ENCODE measurements around the gene HOMER2.

DNA sequence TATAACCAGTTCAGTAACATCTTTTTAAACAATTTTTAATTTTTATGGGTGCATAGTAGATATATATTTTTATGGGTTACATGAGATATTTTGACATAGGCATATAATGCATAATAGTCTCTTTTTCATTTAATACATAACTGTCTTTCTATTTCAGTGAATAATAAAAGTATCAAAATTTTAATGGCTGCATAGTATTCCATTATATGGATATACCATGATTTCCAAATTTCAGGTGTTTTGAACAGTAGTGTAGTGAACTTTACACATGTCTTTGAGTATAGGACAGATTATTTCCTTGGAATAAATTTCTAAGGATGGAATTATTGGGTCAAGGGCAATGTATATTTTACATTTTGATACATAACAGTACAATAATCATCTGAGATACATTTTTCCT, 132.4 kb downstream of the HOMER2 start:
- TF ChIP-seq ESRRG (CRISPR knock-in tag; IDR thresholded peaks at IDR 0.05) (no peak), ZNF565 (CRISPR knock-in tag; conservative IDR thresholded peaks at IDR 0.05; ENCODE audit: low read depth) (no peak), SNAI2 (CRISPR knock-in tag; IDR thresholded peaks at IDR 0.05) (no peak), ZFP3 (CRISPR knock-in tag; IDR thresholded peaks at IDR 0.05) (no peak), BACH2 (CRISPR knock-in tag; IDR thresholded peaks at IDR 0.05; ENCODE audit: borderline replicate concordance) (no peak), ZNF70 (CRISPR knock-in tag; IDR thresholded peaks at IDR 0.05) (no peak), ARNTL (CRISPR knock-in tag; IDR thresholded peaks at IDR 0.05; ENCODE audit: borderline replicate concordance, low read depth) (no peak)
- TF ChIP-seq, protein P1, sequence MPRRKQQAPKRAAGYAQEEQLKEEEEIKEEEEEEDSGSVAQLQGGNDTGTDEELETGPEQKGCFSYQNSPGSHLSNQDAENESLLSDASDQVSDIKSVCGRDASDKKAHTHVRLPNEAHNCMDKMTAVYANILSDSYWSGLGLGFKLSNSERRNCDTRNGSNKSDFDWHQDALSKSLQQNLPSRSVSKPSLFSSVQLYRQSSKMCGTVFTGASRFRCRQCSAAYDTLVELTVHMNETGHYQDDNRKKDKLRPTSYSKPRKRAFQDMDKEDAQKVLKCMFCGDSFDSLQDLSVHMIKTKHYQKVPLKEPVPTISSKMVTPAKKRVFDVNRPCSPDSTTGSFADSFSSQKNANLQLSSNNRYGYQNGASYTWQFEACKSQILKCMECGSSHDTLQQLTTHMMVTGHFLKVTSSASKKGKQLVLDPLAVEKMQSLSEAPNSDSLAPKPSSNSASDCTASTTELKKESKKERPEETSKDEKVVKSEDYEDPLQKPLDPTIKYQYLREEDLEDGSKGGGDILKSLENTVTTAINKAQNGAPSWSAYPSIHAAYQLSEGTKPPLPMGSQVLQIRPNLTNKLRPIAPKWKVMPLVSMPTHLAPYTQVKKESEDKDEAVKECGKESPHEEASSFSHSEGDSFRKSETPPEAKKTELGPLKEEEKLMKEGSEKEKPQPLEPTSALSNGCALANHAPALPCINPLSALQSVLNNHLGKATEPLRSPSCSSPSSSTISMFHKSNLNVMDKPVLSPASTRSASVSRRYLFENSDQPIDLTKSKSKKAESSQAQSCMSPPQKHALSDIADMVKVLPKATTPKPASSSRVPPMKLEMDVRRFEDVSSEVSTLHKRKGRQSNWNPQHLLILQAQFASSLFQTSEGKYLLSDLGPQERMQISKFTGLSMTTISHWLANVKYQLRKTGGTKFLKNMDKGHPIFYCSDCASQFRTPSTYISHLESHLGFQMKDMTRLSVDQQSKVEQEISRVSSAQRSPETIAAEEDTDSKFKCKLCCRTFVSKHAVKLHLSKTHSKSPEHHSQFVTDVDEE (CRISPR knock-in tag; IDR thresholded peaks at IDR 0.05) = no peak
- TF ChIP-seq, protein P2, sequence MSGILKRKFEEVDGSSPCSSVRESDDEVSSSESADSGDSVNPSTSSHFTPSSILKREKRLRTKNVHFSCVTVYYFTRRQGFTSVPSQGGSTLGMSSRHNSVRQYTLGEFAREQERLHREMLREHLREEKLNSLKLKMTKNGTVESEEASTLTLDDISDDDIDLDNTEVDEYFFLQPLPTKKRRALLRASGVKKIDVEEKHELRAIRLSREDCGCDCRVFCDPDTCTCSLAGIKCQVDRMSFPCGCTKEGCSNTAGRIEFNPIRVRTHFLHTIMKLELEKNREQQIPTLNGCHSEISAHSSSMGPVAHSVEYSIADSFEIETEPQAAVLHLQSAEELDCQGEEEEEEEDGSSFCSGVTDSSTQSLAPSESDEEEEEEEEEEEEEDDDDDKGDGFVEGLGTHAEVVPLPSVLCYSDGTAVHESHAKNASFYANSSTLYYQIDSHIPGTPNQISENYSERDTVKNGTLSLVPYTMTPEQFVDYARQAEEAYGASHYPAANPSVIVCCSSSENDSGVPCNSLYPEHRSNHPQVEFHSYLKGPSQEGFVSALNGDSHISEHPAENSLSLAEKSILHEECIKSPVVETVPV (CRISPR knock-in tag; IDR thresholded peaks at IDR 0.05) = no peak
- TF ChIP-seq, protein P3, sequence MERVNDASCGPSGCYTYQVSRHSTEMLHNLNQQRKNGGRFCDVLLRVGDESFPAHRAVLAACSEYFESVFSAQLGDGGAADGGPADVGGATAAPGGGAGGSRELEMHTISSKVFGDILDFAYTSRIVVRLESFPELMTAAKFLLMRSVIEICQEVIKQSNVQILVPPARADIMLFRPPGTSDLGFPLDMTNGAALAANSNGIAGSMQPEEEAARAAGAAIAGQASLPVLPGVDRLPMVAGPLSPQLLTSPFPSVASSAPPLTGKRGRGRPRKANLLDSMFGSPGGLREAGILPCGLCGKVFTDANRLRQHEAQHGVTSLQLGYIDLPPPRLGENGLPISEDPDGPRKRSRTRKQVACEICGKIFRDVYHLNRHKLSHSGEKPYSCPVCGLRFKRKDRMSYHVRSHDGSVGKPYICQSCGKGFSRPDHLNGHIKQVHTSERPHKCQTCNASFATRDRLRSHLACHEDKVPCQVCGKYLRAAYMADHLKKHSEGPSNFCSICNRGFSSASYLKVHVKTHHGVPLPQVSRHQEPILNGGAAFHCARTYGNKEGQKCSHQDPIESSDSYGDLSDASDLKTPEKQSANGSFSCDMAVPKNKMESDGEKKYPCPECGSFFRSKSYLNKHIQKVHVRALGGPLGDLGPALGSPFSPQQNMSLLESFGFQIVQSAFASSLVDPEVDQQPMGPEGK (CRISPR knock-in tag; IDR thresholded peaks at IDR 0.05; ENCODE audit: borderline replicate concordance) = no peak
- TF ChIP-seq, protein P4, sequence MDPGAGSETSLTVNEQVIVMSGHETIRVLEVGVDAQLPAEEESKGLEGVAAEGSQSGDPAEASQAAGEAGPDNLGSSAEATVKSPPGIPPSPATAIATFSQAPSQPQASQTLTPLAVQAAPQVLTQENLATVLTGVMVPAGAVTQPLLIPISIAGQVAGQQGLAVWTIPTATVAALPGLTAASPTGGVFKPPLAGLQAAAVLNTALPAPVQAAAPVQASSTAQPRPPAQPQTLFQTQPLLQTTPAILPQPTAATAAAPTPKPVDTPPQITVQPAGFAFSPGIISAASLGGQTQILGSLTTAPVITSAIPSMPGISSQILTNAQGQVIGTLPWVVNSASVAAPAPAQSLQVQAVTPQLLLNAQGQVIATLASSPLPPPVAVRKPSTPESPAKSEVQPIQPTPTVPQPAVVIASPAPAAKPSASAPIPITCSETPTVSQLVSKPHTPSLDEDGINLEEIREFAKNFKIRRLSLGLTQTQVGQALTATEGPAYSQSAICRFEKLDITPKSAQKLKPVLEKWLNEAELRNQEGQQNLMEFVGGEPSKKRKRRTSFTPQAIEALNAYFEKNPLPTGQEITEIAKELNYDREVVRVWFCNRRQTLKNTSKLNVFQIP (CRISPR knock-in tag; IDR thresholded peaks at IDR 0.05; ENCODE audit: borderline replicate concordance, low read depth) = no peak

All from SK-N-SH treated with all-trans-retinoic acid at 6 μM for 48 hours (cell line).